ENCODE data around the gene SIDT1. TPM values are rescaled to one million over a fixed set of nuclear protein-coding genes. Genes with fewer than 3 reads are reported as not detected.

SIDT1 gene
- total RNA-seq, 1 experiment from 2014 or later: not detected

GRCh38 chr3:113625834-113626233 lies 93.5 kb downstream of the SIDT1 start:
- no peak overlapping the region for H4K5ac ChIP-seq (ENCODE audit: insufficient read length, low read depth, low read length)
- no peak overlapping the region for H4K91ac ChIP-seq (ENCODE audit: insufficient read length, low read depth, low read length)
- H3K4me2 ChIP-seq (ENCODE audit: insufficient read depth, insufficient read length, low read length): no peak overlapping the region
- H2BK12ac ChIP-seq (ENCODE audit: insufficient read length, low read depth, low read length): no peak overlapping the region
- no peak for TF ChIP-seq CTCF (conservative IDR thresholded peaks at IDR 0.05)
- H3K9me3 ChIP-seq (ENCODE audit: control insufficient read depth, low read depth, low read length): no peaks in the 10 kb centered on the region
- no peak overlapping the region for H3K18ac ChIP-seq (ENCODE audit: insufficient read length, low read depth, low read length)
- H2BK5ac ChIP-seq (ENCODE audit: insufficient read length, low read length): no peak overlapping the region
- H2BK15ac ChIP-seq (ENCODE audit: low read depth, low read length): no peak overlapping the region
- no peaks in the 10 kb centered on the region for H3K4me1 ChIP-seq (ENCODE audit: insufficient read depth, low read length)
- no peak overlapping the region for H3K9ac ChIP-seq (ENCODE audit: extremely low read depth, insufficient read length, low read length)
- Mint-ChIP-seq H3K4me3 (no peak overlapping the region), H3K36me3 (ENCODE audit: insufficient read depth in 1 of 3, low read depth in 3 of 3) (no peaks in the 10 kb centered on the region), H3K27ac (no peak overlapping the region), H3K4me1 (0 out of 4 replicates have a peak, but pooled peaks cover 2 to 4% of the 10 kb centered on the region in 2 experiments), H3K9me3 (no peaks in the 10 kb centered on the region), H3K27me3 (ENCODE audit: low read depth) (peaks cover 14% of the 10 kb centered on the region)
- no peak overlapping the region for H2AK5ac ChIP-seq (ENCODE audit: insufficient read length, low read length)
- DNase-seq: no peak
- no peak overlapping the region for H3K56ac ChIP-seq (ENCODE audit: insufficient read length, low read depth, low read length)
- no peaks in the 10 kb centered on the region for H3K23me2 ChIP-seq (ENCODE audit: insufficient read length, low read depth, low read length, poor library complexity, severe bottlenecking)
- H3K79me1 ChIP-seq (ENCODE audit: insufficient read depth, low read depth, low read length, poor library complexity, severe bottlenecking): no peaks in the 10 kb centered on the region
- H3K79me2 ChIP-seq (ENCODE audit: insufficient read depth, low read length): no peaks in the 10 kb centered on the region
- H2BK120ac ChIP-seq (ENCODE audit: low read depth, low read length, poor library complexity, severe bottlenecking): no peak overlapping the region
- no peaks in the 10 kb centered on the region for H4K20me1 ChIP-seq (ENCODE audit: control insufficient read depth, insufficient read depth, insufficient read length)
- H3K27ac ChIP-seq (ENCODE audit: insufficient read length, low read depth, low read length): no peak overlapping the region
- no peak overlapping the region for H3T11ph ChIP-seq (ENCODE audit: low read length)
- H4K8ac ChIP-seq (replicated peaks; ENCODE audit: insufficient read length, low read depth, low read length): no peak overlapping the region
- H3K27me3 ChIP-seq (ENCODE audit: insufficient read depth, low read length): no peaks in the 10 kb centered on the region
- no peak overlapping the region for H2AFZ ChIP-seq (ENCODE audit: low read length)
- H3K23ac ChIP-seq (ENCODE audit: insufficient read length, low read depth, low read length): no peak overlapping the region
- H3K4ac ChIP-seq (ENCODE audit: low read depth, low read length): no peak overlapping the region
- H3K14ac ChIP-seq (ENCODE audit: insufficient read depth, low read length): no peak overlapping the region
- no CpG with 5 or more reads among the region's 12 CpGs for WGBS (ENCODE audit: extremely low coverage, insufficient read length, low lambda C conversion rate)
- H2BK20ac ChIP-seq (ENCODE audit: low read depth, low read length, poor library complexity, severe bottlenecking): no peak overlapping the region

All from H9 (cell line).